Activated CD8-positive, alpha-beta memory T cell treated with anti-CD3 and anti-CD28 coated beads, Interleukin-2, amount 50 U/mL, for 4 hours (primary cell): Measurements from ENCODE around the gene RBCK1.
"Not testable (repeated sequence)": the region's sequence is repeated elsewhere in the genome, so short reads cannot be mapped to it uniquely, and the experiment has no call there.

Experiments
- DNase-seq: peaks from one replicate; pipeline ENCODE4 v3.0.0-alpha.2; 2020

RBCK1 gene

DNA sequence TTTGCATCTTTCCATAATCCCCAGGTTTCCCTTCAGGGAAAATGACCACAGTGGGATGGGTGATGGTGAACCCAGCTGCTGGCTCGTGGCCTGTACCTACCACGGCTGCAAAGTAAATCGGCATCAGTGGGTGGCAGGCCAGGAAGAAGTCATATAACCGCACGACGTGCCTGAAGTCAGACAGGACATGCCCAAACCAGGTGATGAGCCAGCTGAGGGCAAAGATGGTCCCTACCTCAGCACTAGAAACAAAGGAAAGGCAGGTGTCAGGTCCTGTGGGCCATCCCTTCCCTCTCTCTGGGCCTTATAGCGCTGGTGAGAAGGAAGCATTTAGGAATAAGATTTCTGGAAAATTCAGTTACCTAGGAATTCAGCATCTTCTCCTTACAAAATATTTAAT, 32.0 kb downstream of the RBCK1 start:
- no peak for DNase-seq

DNA sequence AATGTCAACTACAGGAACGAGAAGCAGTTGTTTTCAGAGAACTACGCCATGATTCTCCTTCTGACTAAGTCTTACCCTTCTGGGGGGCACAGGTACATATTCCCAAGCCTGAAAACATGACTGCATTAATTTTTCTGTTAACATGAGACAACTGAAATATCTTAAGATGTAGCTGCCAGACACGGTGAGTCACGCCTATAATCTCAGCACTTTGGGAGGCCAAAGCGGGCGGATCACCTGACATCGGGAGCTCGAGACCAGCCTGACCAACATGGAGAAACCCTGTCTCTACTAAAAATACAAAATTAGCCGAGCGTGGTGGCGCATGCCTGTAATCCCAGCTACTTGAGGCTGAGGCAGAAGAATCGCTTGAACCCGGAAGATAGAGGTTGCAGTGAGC, 32.5 kb downstream of the RBCK1 start:
- no peak for DNase-seq

DNA sequence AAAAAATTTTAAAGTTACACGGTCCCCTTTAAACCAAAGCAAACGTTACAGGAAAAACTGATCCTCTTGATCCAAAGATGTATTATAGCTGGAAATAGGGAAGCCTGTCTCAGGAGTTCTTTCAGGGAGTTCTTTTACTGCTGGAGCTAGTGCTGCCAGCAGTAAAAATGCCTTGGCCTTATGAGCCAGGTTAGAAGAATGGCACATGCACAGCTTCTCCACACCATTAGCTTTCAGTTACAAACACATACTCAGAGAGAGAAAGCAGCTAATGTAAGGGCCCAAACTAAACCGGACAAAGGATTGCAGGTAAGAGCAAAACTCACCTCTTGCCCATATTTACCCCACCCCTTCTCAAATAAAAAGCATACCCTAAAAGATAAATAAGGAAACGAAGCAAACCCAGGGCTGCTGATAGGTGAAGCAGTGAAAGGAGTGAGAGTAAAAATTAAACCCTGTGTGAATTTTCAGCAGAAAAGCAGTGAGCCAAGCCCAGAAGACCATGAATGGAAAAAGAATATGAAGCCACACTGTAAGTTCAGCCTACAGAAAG, 35.2 kb downstream of the RBCK1 start:
- no peak for DNase-seq

DNA sequence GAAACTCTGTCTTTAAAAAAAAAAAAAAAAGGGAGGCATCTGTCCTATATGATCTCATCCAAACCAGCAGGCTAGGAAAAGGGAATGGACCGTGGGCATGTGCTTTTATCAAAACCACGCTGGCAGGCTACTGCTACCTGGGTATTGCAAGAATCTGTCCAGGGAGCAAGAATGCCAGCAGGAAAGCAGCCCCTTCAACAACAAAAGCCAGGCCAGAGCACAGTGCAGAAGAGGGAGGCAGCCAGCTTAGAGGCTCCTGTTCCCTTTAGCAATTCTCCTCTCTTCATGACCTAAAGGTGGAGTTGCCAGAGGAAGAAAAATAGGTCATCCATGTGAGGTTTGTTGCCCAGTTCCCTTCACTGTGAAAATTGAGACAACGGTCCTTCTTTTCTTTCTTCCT, 36.0 kb downstream of the RBCK1 start:
- DNase-seq = no peak

DNA sequence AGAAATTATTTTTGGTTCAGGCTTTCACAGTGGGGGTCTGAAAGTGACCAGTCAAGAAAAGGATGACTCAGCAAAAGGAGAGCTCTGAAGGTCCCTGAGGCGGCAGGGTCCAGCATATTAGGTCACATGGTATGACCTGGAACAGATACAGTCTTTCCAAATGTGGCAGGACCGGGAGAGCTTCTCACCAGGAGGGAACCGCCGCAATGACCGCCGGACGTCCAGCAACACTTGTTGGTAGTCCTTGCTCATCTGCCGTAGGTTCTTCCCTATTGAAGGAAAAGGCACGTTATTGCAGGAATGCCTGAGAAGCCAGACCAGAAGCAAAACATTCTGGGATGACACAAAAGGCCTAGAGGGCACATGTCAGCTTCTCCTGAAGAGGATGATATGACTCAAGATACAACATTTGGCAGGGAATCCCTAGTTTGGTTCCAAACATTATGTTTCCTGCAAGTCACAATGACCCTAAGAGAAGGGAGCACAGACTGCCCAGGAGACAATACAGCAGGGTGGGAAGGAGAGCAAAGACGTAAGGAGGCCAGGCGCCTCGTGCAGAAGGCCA, 36.8 kb downstream of the RBCK1 start:
- no peak for DNase-seq

DNA sequence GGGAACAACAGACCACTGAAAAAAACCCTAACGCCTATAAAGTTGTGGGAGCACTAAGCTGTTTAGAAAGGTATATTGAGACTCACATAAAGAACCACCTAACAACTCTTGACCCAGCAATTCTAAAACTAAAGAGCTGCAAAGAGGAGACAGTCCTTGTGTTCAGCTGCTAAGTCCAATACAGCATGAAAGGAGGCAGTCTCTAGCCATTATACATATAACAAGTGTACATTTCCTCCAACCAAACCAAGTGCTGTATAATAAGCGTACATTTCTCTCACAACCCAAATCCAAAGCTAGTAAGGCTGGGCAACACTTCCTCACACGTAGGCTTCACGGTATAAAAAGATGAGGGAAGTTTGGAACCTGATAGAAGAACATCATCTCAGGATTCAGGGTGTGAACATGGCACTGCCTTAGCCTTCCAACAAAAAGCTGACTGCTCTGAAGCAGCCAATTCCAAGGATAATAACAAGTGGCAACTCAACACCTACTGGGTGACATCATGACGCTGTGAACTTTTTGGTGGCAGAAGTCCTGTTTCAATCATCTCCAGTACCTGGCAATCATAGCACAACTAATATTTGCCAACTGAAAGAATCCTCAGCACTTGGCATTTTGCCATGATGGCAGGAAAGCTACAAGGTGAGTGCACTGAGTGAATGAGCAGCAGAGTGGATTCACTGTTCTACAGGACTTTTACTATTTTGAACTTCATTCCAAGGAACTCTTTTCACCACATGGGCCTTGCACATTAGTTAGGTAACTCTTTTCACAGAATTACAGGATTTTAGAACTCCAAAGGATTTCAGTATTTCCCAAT, 37.6 kb downstream of the RBCK1 start:
- no peak for DNase-seq

DNA sequence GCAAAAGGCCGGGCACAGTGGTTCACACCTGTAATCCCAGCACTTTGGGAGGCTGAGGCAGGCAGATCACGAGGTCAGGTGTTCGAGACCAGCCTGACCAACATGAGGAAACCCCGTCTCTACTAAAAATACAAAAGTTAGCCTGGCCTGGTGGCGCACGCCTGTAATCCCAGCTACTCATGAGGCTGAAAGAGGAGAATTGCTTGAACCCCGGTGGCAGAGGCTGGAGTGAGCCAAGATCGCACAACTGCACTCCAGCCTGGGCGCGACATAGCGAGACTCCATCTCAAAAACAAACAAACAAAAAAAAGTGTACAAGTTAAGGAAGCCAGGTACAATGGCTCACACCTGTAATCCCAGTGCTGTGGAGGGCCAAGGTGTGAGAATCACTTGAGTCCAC, 43.9 kb downstream of the RBCK1 start:
- DNase-seq = not testable (repeated sequence)

DNA sequence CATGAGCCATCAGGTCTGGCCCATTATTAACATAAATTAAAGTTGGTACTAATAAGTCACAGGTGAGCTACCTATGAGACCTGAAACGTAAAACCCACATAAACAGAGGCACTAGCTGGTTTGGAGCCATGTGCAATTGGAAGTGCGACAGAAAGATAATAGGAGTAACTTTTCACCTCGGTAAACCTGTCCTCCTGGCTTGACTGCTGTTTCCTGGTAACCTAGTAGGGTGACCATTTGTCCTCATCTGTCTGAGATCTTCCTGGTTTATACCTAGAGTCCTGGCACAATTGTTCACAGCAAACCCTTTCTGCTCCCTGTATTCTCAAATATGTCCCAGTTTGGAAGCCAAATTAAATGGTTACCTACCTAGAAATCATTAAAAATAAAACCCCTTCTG, 46.9 kb downstream of the RBCK1 start:
- DNase-seq = no peak

DNA sequence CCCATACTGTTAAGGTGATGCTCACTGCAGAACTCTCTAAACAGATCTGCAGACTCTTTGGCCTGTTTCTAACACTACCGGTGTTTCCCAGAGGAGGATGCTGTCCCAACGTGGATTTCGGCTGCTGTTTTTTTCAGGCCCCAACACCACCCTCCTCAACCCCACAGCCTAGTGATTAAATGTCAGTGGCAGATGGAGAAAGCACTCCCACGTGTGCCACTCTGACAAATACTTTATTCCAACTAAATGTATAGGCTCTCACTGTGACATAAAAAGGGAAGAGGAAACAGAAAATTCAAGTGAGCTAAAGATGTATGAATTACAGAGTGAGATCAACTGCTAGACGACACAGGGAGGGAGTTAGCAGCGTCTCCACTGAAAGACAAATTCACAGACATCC, 50.7 kb downstream of the RBCK1 start:
- no peak for DNase-seq

DNA sequence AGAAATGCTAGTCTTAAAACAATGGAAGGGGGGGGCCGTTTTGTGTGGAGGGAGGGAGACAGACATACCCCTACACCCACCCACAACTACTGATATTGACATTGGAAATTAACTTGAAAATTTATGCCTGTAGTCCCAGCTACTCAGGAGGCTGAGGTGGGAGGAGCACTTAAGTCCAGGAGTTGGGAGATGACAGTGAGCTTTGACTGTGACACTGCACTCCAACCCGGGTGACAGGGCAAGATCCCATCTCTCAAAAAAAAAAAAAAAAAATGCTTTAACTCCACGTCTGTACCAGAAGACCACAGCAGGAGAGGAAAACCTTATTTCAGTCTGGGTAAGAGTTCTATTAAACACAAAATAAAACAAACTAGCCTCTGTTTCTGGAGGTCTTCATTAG, 52.1 kb downstream of the RBCK1 start:
- DNase-seq = no peak

DNA sequence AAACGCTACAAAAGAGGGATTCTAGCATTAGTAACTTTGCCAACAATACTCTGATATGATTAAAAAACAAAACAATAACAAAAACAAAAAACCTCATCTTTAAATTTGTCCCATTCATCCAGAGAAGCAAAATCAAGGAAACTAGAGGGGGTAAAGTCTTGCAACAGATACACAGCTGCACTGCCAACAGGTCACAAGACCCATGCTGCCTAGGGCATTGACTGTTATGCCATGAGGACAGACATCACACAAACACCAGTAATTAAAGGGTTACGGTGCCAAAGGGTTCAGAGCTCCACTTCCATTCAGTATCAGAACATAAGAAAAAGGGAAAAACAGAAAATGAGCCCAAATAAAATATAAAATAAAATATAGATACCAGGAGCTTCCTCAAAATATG, 52.6 kb downstream of the RBCK1 start:
- DNase-seq = no peak

DNA sequence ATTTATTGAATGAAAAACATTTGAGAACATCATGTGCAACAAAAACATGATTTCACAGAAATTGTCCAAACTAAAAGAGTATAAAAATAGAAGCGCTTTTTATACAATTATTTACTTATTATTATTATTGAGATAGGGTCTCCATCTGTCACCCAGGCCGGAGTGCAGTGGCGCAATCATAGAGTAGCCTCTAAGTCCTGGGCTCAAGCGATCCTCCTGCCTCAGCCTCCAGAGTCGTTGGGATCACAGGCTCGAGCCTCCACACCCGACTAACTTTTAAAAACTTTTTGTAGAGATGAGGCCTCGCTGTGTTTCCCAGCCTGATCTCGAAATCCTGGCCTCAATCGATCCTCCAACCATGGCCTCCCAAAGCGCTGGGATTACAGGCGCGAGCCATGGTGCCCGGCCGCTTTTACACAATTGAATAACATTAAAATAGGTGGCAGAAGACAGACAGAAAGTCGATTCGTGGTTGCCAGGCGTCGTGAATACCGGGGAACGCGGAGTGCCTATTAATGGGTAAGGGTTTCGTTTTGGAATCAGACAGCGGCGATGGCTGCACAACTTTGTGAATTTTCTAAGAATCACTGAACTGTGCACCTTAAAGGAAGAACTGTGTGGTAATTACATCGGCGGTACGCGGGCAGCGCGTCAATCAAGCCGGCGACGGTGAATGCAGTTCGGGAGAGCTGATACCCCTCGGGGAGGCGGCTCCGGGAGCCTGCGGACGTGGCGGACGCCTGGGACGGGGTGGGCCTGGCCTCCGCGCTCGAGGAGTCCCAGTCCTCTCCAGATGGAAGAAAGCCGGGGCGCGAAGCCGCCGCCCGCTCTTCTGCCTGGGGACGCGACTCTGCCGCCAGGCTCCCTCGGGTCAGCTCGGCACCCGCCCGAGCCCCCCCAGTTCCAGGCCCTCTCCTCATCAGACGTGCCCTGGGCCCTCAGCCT, 53.4 kb downstream of the RBCK1 start:
- DNase-seq = peak; percentile 50

DNA sequence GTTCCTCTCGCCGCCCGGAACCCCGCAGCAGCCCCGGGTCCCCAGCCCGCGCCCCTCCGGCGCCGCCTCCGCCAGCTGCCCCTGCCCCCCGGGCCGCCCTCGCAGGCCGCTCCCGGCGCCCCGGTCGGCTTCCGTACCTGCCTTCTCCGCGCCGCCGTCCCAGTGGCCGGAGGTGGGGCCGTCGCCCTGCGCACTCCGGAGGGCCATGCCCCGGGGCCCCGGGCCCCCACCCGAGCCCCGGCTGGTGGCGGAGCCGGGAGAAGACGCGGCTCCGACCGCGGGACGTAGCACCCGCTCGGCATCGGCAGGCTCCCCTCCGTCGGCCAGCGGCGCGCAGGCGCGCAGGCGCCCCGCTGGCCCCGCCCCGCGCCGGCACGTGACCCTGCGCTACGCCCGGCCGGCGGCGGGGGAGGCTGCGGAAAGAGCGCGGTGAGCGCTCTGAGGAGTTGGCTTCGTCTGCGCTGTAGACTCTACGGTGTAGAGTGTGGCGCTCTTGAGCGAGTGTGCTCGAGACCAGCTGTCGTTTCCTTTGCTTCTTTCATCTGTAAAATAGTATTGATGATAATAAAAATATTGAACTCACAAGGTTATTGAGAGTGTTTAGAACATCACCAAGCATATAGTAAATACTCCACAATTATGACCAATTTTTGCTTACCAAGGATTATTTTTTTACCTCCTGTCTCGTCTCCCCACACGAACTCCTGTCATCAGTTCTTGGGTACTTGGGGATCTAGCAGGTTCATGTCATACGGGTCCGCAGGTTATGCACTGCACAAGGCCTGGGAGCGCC, 54.3 kb downstream of the RBCK1 start, which contains the start of gene TBC1D20:
Gene TBC1D20 (minus strand): TSS at position 335 of the 793 bp plus-strand sequence. CDS start 128 bp downstream, at position 207.
- peak; percentile 84 for DNase-seq

DNA sequence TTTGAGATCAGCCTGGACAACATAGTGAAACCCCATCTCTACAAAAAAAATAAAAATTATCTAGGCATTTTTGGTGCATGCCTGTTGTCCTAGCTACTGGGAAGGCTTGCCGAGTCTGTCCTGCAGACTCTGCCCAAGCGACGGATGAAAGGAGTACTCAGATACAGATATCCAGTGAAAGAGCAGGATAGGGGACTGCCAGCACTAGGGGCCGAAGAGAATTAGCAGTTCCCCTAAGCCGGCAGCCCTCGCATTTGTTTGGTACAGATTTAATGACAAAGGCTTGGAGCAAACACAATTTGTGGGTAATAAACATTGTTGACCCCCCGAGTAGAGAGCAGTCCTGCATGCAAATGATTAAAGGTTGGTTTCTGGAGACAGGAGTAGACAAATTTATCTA, 59.7 kb downstream of the RBCK1 start:
- no peak for DNase-seq

DNA sequence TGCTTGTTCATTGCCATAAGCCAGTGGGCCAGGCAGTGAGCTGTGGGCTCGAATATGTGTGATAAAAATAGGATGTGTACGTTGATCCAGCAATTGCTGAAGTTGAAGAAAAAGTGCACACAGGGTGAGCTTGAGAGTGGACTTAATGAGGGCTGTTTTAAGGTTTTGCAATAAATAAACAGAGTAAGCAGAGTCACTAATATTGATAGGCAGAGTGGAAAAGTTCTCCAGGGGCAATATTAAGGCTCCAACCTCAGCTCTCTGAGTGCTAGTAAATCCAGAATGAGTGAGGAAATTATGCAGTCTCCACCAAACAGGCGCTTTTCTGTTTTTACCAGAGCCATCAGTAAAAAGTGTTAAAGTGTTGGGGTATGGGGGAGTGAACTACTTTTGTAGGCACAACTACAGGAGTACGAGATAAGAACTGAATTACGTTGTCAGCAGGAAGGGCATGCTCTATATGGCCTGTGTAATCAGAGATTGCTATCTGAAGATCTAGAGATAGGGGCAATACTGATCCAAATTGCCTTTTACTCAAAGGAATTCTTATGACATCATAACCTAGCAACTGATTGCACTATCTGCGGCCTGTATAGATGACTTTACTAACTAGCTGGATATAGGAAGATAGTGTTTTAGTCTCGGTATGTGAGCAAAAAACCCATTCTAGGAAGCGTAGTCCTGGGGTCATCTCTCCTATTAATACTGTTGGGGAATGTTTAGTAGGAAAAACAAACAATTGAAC, 61.8 kb downstream of the RBCK1 start:
- no peak for DNase-seq

DNA sequence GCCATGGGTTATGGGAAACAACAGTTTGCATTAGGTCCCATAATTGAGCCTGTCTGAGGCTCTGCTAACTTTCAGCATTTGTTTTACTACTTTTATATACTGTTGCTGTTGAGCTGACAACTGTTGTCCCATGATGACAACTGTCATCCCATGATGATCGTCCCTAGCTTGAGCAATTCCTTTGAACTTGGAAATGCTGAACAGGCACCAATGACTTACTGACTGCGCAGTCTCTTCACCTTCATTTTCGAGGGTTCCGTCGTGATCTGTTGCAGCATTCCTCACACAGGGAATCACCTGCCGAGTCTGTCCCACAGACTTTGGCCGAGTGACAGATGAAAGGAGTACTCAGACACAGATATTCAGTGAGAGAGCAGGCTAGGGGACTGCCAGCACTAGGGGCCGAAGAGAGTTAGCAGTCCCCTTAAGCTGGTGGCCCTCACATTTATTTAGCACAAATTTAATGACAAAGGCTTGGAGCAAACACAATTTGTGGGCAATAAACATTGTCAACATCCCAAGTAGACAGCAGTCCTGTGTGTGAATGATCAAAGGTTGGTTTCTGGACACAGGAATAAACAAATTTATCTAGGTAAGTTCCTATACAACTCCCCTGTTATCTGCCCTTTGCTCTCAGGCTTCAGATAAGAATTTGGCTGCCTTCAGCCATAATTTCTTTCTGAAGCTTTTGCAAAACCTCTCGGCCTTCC, 64.2 kb downstream of the RBCK1 start:
- DNase-seq = no peak

DNA sequence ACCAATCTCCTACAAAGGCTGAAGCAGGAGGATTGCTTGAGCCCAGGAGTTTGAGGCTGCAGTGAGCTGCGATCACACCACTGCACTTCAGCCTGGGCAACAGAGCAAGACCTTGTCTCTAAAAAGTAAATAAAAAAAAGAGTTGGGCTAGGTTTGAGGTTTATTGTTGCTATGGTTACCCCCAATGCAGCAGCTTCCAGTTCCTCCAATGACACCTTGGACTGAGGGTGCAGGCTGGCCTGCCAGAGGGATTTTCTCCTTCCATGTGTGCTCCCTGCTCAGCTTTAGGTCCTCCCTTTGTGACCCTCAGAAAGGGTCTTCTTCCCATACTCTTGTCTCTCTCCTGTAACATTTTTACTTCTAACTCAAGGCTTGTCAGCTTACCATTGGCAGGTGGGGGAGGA, 64.8 kb downstream of the RBCK1 start:
- no peak for DNase-seq

DNA sequence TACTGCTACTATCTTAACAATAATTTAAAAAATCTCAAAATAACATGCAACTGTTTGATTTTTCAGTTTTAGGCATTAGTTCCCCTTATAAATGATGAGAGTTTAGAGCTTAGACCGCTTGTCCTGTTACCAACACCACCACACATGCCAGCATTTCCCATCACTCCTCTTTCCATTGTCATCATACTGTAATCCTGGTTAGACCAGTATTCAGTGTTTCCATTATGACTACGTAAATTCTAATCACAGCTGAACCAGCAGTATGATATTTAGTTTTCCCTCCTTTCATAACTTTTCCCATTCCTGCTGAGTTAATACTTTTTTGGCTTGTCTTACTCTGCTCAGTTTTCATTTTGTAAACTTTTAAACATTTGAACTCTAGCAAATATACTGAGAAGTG, 66.5 kb downstream of the RBCK1 start:
- no peak for DNase-seq

DNA sequence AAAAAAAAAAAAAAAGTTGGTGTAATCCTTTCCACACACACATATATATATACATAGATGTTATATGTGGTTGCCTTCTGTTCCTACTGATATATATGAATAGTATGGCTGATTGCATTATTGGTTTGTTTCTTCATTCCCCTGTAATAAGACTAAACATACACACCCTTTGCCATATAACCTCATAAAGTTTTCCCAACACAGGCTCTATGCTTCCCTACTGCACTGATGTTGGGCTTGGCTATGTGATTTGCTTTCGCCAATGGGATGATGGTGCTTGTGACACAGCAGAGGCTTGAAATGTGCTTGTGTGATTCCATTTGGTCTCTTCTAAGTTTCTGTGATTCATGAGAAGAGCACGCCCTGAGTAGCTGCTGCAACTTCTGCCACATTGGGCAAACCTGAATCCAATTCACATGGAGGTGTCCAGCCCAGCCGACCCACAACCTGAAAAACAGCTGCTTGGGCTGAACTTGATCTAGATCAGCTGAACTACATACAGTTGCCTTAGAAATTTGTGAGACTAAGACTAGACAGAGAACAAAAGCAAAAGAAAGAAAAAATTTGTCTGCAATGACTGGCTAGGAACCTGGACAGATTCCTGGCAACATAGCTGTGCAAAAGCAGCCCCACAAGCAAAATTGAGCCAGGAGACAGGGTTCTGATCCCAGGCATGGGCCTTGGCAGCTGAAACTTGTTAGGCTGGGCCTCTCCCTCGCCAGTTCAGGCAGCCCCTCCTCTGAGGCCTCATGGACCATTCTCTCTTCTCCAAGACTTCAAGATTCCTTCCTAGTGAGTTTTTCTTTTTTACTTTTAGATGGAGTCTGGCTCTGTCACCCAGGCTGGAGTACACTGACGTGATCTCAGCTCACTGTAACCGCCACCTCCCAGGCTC, 67.6 kb downstream of the RBCK1 start:
- DNase-seq = no peak
